Measurements from ENCODE around the gene LYG2. TPM values are rescaled to one million over a fixed set of nuclear protein-coding genes. Genes with fewer than 3 reads are reported as not detected.
"Not testable (repeated sequence)": the region's sequence is repeated elsewhere in the genome, so short reads cannot be mapped to it uniquely, and the experiment has no call there.

LYG2 gene
- total and polyA plus RNA-seq, 2 experiments from 2014 or later: not detected

DNA sequence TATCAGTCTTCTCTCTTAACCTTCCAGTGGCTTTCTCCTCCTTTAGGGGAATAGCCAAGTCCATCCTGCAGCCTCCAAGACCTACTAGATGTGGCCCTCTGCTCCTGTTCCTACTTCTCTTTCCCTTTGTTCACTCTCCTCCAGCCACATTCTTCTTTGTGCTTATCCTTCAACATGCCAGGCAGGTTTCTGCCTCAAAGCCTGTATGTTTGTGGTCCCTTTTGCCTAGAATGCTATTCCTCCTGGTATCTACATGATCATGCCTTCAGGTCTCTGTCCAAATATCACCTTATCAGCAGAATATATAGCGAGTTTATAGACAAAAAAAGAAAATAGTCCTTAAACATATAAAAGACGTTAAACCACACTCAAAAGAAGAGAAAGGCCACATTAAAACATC lies 5.5 kb downstream of the LYG2 start:
- in situ Hi-C loops (cut with MboI): no loop called here
- Histone ChIP-seq H3K27me3 (replicated peaks; ENCODE audit: insufficient read depth) (no peaks in the 10 kb centered on the region), H3K27ac (no peak overlapping the region), H3K4me3 (no peak overlapping the region), H3F3A (ENCODE audit: insufficient read depth) (no peaks in the 10 kb centered on the region), H3K9me3 (ENCODE audit: low read depth) (no peaks in the 10 kb centered on the region), H3K4me1 (ENCODE audit: insufficient read depth) (no peaks in the 10 kb centered on the region), H4K20me1 (ENCODE audit: insufficient read depth) (no peaks in the 10 kb centered on the region), H3K9me2 (ENCODE audit: insufficient read depth) (no peaks in the 10 kb centered on the region), H3K4me2 (ENCODE audit: unreplicated experiment) (no peak overlapping the region), H3K36me3 (ENCODE audit: low read depth) (no peaks in the 10 kb centered on the region), H3K9ac (no peak overlapping the region), H2AFZ (no peak overlapping the region), H3K79me2 (ENCODE audit: insufficient read depth) (no peaks in the 10 kb centered on the region)
- WGBS, 2 experiments (ENCODE audit: low coverage in 1 of 2, low lambda C conversion rate in 2 of 2, missing lambda C conversion rate in 2 of 2): 67 to 76% methylated on average over 2 of the region's 2 CpGs
- TF ChIP-seq EZH2phosphoT487 (IDR thresholded peaks at IDR 0.05; ENCODE audit: insufficient read depth, low read depth) (no peak), EZH2 (IDR thresholded peaks at IDR 0.05; ENCODE audit: insufficient read depth, poor library complexity, severe bottlenecking) (no peak)
- DNase-seq: no peak

DNA sequence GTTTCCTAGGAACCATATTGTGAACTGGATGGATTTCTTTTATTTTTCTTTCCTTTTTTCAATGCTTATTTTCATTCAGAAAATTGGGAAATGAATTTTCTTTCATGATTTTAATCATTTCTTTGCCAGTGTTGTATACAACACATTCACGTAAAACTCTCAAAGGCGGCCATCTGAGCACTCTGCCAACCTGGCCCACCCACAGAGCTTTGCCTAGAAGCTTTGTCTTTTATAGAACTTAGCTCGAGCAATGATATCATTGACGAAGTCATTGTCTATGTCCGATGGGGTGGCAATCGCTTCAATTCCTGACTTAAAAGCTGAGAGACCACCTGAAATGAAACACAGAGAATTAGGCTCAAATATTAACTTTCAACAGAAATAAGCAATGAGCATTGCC lies 13.3 kb downstream of the LYG2 start:
- WGBS, 2 experiments (ENCODE audit: low coverage in 1 of 2, low lambda C conversion rate in 2 of 2, missing lambda C conversion rate in 2 of 2): 25 to 28% methylated on average over 6 of the region's 6 CpGs
- H3K4me1 ChIP-seq (ENCODE audit: insufficient read depth): no peaks in the 10 kb centered on the region

DNA sequence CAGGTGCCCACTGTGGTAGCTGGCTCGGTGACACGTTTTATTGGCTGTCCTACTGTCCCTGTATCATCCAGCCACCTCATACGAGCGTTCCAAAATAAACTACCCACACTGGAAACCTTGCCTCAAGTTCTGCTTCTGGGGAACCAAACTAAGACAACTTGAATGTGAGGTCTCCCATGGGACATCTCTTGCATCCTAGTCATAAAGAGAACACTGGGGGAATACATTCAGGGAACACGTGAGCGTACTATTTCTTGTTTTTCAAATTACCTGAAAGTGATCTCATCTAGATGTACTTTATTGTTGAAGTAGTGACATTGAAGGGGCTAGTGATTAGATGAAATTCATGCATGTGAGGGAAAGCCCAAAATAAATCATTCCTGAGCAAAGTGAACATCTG lies 15.0 kb downstream of the LYG2 start:
- no peak overlapping the region for H3K4me2 ChIP-seq (ENCODE audit: unreplicated experiment)
- DNase-seq: no peak
- no peaks in the 10 kb centered on the region for H3K9me2 ChIP-seq (ENCODE audit: insufficient read depth)
- H4K20me1 ChIP-seq (ENCODE audit: insufficient read depth): no peaks in the 10 kb centered on the region
- no peaks in the 10 kb centered on the region for H3K4me1 ChIP-seq (ENCODE audit: insufficient read depth)
- WGBS, 2 experiments (ENCODE audit: low coverage in 1 of 2, low lambda C conversion rate in 2 of 2, missing lambda C conversion rate in 2 of 2): 80 to 93% methylated on average over 6 of the region's 6 CpGs
- in situ Hi-C loops (cut with MboI): no loop called here
- H3K9me3 ChIP-seq (ENCODE audit: low read depth): no peaks in the 10 kb centered on the region
- no peak overlapping the region for H3K4me3 ChIP-seq
- no peak overlapping the region for H2AFZ ChIP-seq
- no peaks in the 10 kb centered on the region for H3K36me3 ChIP-seq (ENCODE audit: low read depth)
- H3K79me2 ChIP-seq (ENCODE audit: insufficient read depth): no peaks in the 10 kb centered on the region
- no peaks in the 10 kb centered on the region for H3K27me3 ChIP-seq (replicated peaks; ENCODE audit: insufficient read depth)
- H3K9ac ChIP-seq: no peak overlapping the region
- H3K27ac ChIP-seq: no peak overlapping the region
- H3F3A ChIP-seq (ENCODE audit: insufficient read depth): no peaks in the 10 kb centered on the region
- TF ChIP-seq EZH2phosphoT487 (IDR thresholded peaks at IDR 0.05; ENCODE audit: insufficient read depth, low read depth) (no peak), EZH2 (IDR thresholded peaks at IDR 0.05; ENCODE audit: insufficient read depth, poor library complexity, severe bottlenecking) (no peak)

More for the DNA sequence above, 13.3 kb downstream of the LYG2 start:
- no peaks in the 10 kb centered on the region for H3K79me2 ChIP-seq (ENCODE audit: insufficient read depth)
- H3K9me2 ChIP-seq (ENCODE audit: insufficient read depth): no peaks in the 10 kb centered on the region
- H3K9ac ChIP-seq: no peak overlapping the region
- DNase-seq: no peak
- no peak overlapping the region for H2AFZ ChIP-seq
- no peak overlapping the region for H3K4me2 ChIP-seq (ENCODE audit: unreplicated experiment)
- H3F3A ChIP-seq (ENCODE audit: insufficient read depth): no peaks in the 10 kb centered on the region
- no peaks in the 10 kb centered on the region for H3K9me3 ChIP-seq (ENCODE audit: low read depth)
- H3K27me3 ChIP-seq (replicated peaks; ENCODE audit: insufficient read depth): no peaks in the 10 kb centered on the region
- no peak overlapping the region for H3K4me3 ChIP-seq
- in situ Hi-C loops (cut with MboI): no loop called here
- H3K36me3 ChIP-seq (ENCODE audit: low read depth): no peaks in the 10 kb centered on the region
- TF ChIP-seq EZH2phosphoT487 (IDR thresholded peaks at IDR 0.05; ENCODE audit: insufficient read depth, low read depth): no peak
- TF ChIP-seq EZH2 (IDR thresholded peaks at IDR 0.05; ENCODE audit: insufficient read depth, poor library complexity, severe bottlenecking): no peak
- H3K27ac ChIP-seq: no peak overlapping the region
- no peaks in the 10 kb centered on the region for H4K20me1 ChIP-seq (ENCODE audit: insufficient read depth)

DNA sequence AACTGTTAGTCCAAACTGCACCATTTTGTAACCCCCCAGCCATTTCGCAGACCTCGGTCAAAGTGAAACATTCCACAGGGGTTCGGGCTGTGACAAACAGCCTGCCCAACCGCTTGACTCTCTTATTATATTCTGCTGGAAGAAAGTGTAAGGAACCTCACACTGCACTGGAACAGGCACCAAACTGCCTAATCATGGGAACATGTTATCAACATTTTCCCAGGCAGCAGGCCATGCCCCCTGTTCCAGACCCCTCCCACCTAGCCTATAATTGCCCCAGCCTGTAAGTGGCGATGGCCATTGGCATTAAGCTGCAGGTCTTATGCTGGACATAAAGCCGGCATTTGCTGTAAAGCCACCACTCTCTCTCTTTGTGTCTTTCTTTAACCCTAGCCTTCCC lies 16.9 kb downstream of the LYG2 start:
- 83 to 88% methylated on average over 6 of the region's 6 CpGs for WGBS, 2 experiments (ENCODE audit: low coverage in 1 of 2, low lambda C conversion rate in 2 of 2, missing lambda C conversion rate in 2 of 2)
- Histone ChIP-seq H3K9me2 (ENCODE audit: insufficient read depth) (no peaks in the 10 kb centered on the region), H3K79me2 (ENCODE audit: insufficient read depth) (no peaks in the 10 kb centered on the region), H4K20me1 (ENCODE audit: insufficient read depth) (no peaks in the 10 kb centered on the region), H3K9ac (no peak overlapping the region), H3K4me2 (ENCODE audit: unreplicated experiment) (no peak overlapping the region), H2AFZ (no peak overlapping the region), H3K36me3 (ENCODE audit: low read depth) (no peaks in the 10 kb centered on the region), H3K4me3 (no peak overlapping the region), H3K27ac (no peak overlapping the region), H3K4me1 (ENCODE audit: insufficient read depth) (no peaks in the 10 kb centered on the region), H3K27me3 (replicated peaks; ENCODE audit: insufficient read depth) (no peaks in the 10 kb centered on the region), H3F3A (ENCODE audit: insufficient read depth) (no peaks in the 10 kb centered on the region), H3K9me3 (ENCODE audit: low read depth) (no peaks in the 10 kb centered on the region)
- DNase-seq: no peak
- in situ Hi-C loops (cut with MboI): no loop called here
- TF ChIP-seq EZH2phosphoT487 (IDR thresholded peaks at IDR 0.05; ENCODE audit: insufficient read depth, low read depth) (no peak), EZH2 (IDR thresholded peaks at IDR 0.05; ENCODE audit: insufficient read depth, poor library complexity, severe bottlenecking) (no peak)

DNA sequence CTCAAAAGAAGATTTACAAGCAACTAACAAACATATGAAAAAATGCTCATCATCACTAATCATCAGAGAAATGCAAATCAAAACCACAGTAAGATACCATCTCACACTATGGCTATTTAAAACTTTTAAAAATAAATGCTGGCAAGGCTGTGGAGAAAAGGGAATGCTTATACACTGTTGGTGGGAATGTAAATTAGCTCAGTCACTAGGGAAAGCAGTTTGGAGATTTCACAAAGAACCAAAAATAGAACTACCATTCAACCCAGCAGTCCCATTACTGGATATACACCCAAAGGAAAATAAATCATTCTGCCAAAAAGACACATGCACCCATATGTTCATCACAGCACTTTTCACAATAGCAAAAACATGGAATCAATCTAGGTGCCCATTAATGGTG lies 22.3 kb downstream of the LYG2 start:
- H3K4me3 ChIP-seq; H4K20me1 ChIP-seq (ENCODE audit: insufficient read depth); H3K4me1 ChIP-seq (ENCODE audit: insufficient read depth); H3F3A ChIP-seq (ENCODE audit: insufficient read depth); H3K9me2 ChIP-seq (ENCODE audit: insufficient read depth); in situ Hi-C loops (cut with MboI); H3K79me2 ChIP-seq (ENCODE audit: insufficient read depth); H3K9me3 ChIP-seq (ENCODE audit: low read depth); H3K27ac ChIP-seq; H3K9ac ChIP-seq; H3K36me3 ChIP-seq (ENCODE audit: low read depth); DNase-seq; H2AFZ ChIP-seq; H3K4me2 ChIP-seq (ENCODE audit: unreplicated experiment); H3K27me3 ChIP-seq (replicated peaks; ENCODE audit: insufficient read depth): not testable (repeated sequence)
